Measurements from ENCODE around the gene PROS1. TPM values are rescaled to one million over a fixed set of nuclear protein-coding genes. Genes with fewer than 3 reads are reported as not detected.
"Not testable (repeated sequence)": the region's sequence is repeated elsewhere in the genome, so short reads cannot be mapped to it uniquely, and the experiment has no call there.

PROS1 gene
- total RNA-seq, 1 experiment from 2014 or later = 23.4 TPM

GRCh38 chr3:93843981-93844380 is 129.7 kb downstream of the PROS1 start:
- POLR2A ChIA-PET = no interaction called here
- Mint-ChIP-seq H3K36me3 (ENCODE audit: insufficient read depth, unreplicated experiment) (no peaks in the 10 kb centered on the region), H3K4me1 (ENCODE audit: low read depth, unreplicated experiment) (no peaks in the 10 kb centered on the region), H3K27ac (ENCODE audit: unreplicated experiment) (no peak overlapping the region), H3K27me3 (ENCODE audit: insufficient read depth, unreplicated experiment) (no peaks in the 10 kb centered on the region), H3K4me3 (ENCODE audit: unreplicated experiment) (no peak overlapping the region), H3K9me3 (ENCODE audit: unreplicated experiment) (no peaks in the 10 kb centered on the region)
- CTCF ChIA-PET = no interaction called here
- TF ChIP-seq CTCF (IDR thresholded peaks at IDR 0.05; ENCODE audit: insufficient read depth in 1 of 2, low read depth in 1 of 2, low read length in 1 of 2, severe bottlenecking in 1 of 2, unreplicated experiment in 1 of 2) = no peak
- Histone ChIP-seq H3K27me3 (replicated peaks; ENCODE audit: control insufficient read depth, insufficient read depth, low read length) (no peaks in the 10 kb centered on the region), H3K4me1 (no peaks in the 10 kb centered on the region), H3K9me3 (no peaks in the 10 kb centered on the region), H3K36me3 (ENCODE audit: control insufficient read depth, insufficient read depth, low read length) (no peaks in the 10 kb centered on the region), H3K4me3 (ENCODE audit: low read depth, low read length) (no peak overlapping the region)
- no TSS peak for BruUV-seq (replicated peaks)
- no peak for DNase-seq
- intact Hi-C loops (cut with micrococcal nuclease; ENCODE audit: unreplicated experiment) = no loop called here

- H3K9me3 Mint-ChIP-seq (ENCODE audit: unreplicated experiment); H3K36me3 ChIP-seq (ENCODE audit: control insufficient read depth, insufficient read depth, low read length); BruUV-seq (replicated peaks); H3K9me3 ChIP-seq; POLR2A ChIA-PET; H3K27ac Mint-ChIP-seq (ENCODE audit: unreplicated experiment); H3K27me3 ChIP-seq (replicated peaks; ENCODE audit: control insufficient read depth, insufficient read depth, low read length); CTCF ChIA-PET; H3K27me3 Mint-ChIP-seq (ENCODE audit: insufficient read depth, unreplicated experiment); DNase-seq; H3K36me3 Mint-ChIP-seq (ENCODE audit: insufficient read depth, unreplicated experiment); H3K4me3 ChIP-seq (ENCODE audit: low read depth, low read length); H3K4me3 Mint-ChIP-seq (ENCODE audit: unreplicated experiment); H3K4me1 ChIP-seq; H3K4me1 Mint-ChIP-seq (ENCODE audit: low read depth, unreplicated experiment); intact Hi-C loops (cut with micrococcal nuclease; ENCODE audit: unreplicated experiment): not testable (repeated sequence)
Measured at GRCh38 chr3:93839193-93839592, 134.5 kb downstream of the PROS1 start.

Other genes with a start within 250 kb of the PROS1 start
- gene ARL13B, start 6.3 kb upstream of the PROS1 start, total RNA-seq (2022) = 7.6 and 7.7 TPM in 2 replicates
- gene STX19, start 54.7 kb upstream of the PROS1 start, total RNA-seq (2022) = not detected in 2 replicates
- 3.3 and 3.7 TPM in 2 replicates for gene DHFR2, start 89.0 kb upstream of the PROS1 start, total RNA-seq (2022)
- gene NSUN3, start 89.2 kb upstream of the PROS1 start, total RNA-seq (2022) = 7.1 and 9.6 TPM in 2 replicates